Left renal pelvis (tissue), 4 donors: ENCODE data around the gene DDX49. TPM values are rescaled to one million over a fixed set of nuclear protein-coding genes. Genes with fewer than 3 reads are reported as not detected.

Experiments used
- DNase-seq, 4 donors: peaks; one replicate each; pipeline ENCODE4 v3.0.0-alpha.2; 2013; ENCODE audit warnings: low read depth in 4 of 4, low spot score in 3 of 4
- polyA plus RNA-seq, 4 donors: library from polyadenylated mRNA; unstranded; fragments of 120-200 nt; gene quantifications; one replicate each; pipeline ENCODE4 v1.2.1, GENCODE V29; 2013; ENCODE audit not compliant: insufficient read length in 4 of 4

DDX49 gene
- 10 to 100 TPM; 33.4 to 51.5 (median 41.4) TPM for polyA plus RNA-seq

GRCh38 chr19:18919086-18919899 lies at the start of gene DDX49, which contains the start of gene COPE:
TSS of gene DDX49 (plus strand) at chr19:18919715. CDS start at chr19:18919742, 27 bp downstream.
TSS of gene COPE (minus strand) at chr19:18919387. CDS start at chr19:18919348, 39 bp downstream.
- DNase-seq, result peak; percentile 97 to 100 (median 99)

- no peak for DNase-seq
Observed at GRCh38 chr19:18869781-18870530, 49.6 kb upstream of the DDX49 start.

GRCh38 chr19:18870531-18871172 lies 48.9 kb upstream of the DDX49 start:
- DNase-seq, result no peak

GRCh38 chr19:18871543-18871942 lies 48.0 kb upstream of the DDX49 start:
- no peak for DNase-seq

GRCh38 chr19:18875726-18876125 lies 43.8 kb upstream of the DDX49 start:
- no peak for DNase-seq

GRCh38 chr19:18876865-18877264 lies 42.6 kb upstream of the DDX49 start:
- DNase-seq, result no peak

GRCh38 chr19:18878058-18878797 lies 41.3 kb upstream of the DDX49 start:
- DNase-seq, result no peak

GRCh38 chr19:18878858-18879578 lies 40.5 kb upstream of the DDX49 start:
- DNase-seq, result no peak

GRCh38 chr19:18879579-18880373 lies 39.7 kb upstream of the DDX49 start:
- DNase-seq, result no peak

- no peak for DNase-seq
Observed at GRCh38 chr19:18881491-18881890, 38.0 kb upstream of the DDX49 start.

- DNase-seq, result no peak
Observed at GRCh38 chr19:18883526-18884304, 35.8 kb upstream of the DDX49 start.

GRCh38 chr19:18886972-18887371 lies 32.5 kb upstream of the DDX49 start:
- no peak for DNase-seq

GRCh38 chr19:18889949-18890745 lies 29.4 kb upstream of the DDX49 start:
- DNase-seq, result no peak

- DNase-seq, result no peak
Observed at GRCh38 chr19:18893587-18894253, 25.8 kb upstream of the DDX49 start.

- DNase-seq, result no peak
Observed at GRCh38 chr19:18894254-18895037, 25.1 kb upstream of the DDX49 start.
